C4-2B (cell line): ENCODE results near the gene MYL10.

Source experiments
- H3K27ac ChIP-seq: fragments of 450-650 bp; 2 replicates; pipeline ENCODE4 v1.5.1; 2017
- ZFX ChIP-seq: fragments of 450-650 bp; IDR thresholded peaks from 2 replicates; pipeline ENCODE4 v1.6.1; 2017
- TF ChIP-seq, protein P1 (sequence below): fragments of 450-650 bp; conservative IDR thresholded peaks from 2 replicates; pipeline ENCODE4 v1.5.1; 2017; ENCODE audit warnings: mild to moderate bottlenecking

The MYL10 gene

DNA sequence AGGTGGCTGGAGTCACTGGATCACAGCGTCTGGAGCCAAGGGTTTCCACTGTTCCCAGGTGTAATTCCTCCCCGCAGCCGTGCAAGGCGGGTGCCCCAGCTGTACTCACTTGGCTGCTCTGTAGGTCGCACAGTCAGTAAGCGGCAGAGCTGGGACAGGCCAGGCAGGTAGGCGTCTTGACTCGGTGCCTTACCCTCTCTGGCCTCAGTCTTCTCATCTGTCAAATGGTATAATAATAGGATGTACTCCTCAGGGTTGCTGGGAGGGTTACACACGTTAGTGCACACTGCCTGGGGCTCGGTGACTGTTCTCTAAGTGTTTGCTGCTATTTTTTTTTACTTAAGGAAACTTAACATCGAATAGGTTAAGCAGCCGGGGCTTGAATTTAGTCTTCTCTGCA, 27.0 kb downstream of the MYL10 start:
- H3K27ac ChIP-seq, result no peak overlapping the region
- TF ChIP-seq, protein P1, sequence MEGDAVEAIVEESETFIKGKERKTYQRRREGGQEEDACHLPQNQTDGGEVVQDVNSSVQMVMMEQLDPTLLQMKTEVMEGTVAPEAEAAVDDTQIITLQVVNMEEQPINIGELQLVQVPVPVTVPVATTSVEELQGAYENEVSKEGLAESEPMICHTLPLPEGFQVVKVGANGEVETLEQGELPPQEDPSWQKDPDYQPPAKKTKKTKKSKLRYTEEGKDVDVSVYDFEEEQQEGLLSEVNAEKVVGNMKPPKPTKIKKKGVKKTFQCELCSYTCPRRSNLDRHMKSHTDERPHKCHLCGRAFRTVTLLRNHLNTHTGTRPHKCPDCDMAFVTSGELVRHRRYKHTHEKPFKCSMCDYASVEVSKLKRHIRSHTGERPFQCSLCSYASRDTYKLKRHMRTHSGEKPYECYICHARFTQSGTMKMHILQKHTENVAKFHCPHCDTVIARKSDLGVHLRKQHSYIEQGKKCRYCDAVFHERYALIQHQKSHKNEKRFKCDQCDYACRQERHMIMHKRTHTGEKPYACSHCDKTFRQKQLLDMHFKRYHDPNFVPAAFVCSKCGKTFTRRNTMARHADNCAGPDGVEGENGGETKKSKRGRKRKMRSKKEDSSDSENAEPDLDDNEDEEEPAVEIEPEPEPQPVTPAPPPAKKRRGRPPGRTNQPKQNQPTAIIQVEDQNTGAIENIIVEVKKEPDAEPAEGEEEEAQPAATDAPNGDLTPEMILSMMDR, result no peak
- no peak for TF ChIP-seq ZFX

DNA sequence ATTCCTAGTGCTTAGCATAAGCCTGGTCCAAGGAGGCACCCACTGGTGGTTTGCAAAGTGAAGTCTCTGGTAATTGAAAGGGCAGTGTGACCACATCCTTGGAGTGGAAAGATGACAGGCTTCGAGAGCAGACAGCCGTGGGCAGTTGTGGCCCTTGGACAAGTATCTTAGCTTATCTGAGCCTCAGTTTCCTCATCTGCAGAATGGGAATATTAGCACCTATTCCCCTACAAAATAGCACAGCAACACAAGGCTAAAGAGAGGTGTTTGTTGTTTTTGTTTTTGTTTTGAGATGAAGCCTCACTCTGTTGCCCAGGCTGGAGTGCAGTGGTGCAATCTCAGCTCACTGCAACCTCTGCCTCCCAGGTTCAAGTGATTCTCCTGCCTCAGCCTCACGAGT, 29.3 kb downstream of the MYL10 start:
- no peak overlapping the region for H3K27ac ChIP-seq
- TF ChIP-seq ZFX, result no peak
- TF ChIP-seq, protein P1, result no peak

DNA sequence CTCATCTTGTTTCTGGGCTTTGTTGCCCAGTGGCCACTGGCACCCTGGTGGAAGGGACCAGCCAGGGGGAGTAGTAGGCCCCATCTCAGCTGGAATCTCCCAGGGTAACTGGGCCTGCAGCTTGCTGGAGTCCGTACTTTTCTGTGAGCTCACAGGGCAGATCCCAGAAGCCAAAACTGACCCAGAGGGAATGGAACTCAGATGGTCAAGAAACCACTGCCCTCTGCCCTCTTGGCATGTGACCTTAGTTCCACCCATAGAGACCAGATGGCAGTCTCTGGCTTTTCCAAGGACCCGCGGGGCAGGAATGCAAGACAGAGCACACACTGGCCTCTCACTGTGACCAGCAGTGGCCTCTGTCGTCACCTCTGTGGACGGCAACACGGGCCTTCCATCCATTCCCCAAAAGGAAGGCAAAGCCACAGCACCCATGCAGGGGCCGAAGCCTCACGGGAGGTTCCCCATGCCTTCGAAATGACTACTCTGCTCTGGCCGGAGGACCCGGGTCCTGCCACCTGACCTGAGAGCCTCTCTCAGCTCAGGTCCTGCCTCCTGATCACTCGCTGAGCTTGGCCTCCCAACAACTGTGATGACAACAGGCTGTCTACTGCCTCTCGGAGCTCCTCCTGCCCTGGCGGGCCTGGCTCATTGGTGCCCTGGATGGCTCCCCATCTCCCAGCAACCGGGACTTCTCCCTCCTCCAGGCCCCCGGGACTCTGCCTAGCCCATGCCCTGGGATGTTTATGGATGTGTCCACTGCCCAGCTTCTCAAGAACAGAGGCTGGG, 29.9 kb downstream of the MYL10 start:
- H3K27ac ChIP-seq, result no peak overlapping the region
- TF ChIP-seq, protein P1, result no peak
- no peak for TF ChIP-seq ZFX

DNA sequence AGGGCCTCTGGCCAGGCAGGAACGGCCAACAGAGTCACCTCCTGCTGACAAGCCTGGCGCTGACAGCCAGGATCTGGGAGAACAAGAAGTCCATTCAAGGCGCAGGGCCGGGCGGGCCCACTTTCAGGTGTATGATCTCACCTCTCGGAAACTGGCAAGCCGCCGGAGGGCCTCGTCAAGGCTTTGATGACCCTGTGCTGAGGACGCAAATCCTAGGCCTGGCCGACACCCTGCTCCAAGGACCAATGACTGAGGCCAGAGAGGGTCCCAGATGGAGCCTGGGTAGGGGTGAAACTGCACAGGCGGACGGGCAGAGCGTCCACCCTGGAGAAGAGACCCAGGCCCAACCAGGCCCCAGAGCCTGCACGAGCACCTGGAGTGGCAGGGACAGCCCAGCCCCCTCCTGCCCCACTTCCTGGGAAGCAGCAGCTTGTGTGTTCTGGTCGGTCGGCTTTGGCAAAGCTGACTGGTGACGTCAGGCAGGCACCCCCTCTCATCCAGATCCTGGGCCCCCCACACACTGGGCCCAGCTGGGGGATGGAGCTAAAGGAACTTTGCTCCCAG, 30.6 kb downstream of the MYL10 start:
- no peak overlapping the region for H3K27ac ChIP-seq
- no peak for TF ChIP-seq ZFX
- TF ChIP-seq, protein P1, result no peak

DNA sequence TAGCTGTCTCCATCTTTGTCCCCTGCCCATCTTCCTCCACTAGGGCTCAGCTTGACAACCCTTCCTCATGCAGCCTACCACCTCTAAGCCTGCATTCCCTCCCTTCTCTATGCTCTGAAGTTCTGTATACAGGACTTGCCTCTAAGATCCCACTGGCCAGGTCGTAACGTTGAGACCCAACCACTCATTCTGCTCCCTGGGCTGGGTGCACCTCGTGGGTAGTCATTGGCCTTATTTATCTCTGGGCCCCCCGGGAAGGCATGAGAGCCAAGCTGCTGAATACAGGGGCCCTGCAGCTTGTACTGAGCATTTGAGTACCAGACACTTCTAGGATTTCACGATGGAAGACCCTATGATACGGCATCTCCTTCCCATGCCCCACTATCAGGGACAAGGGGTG, 31.2 kb downstream of the MYL10 start:
- H3K27ac ChIP-seq, result no peak overlapping the region
- TF ChIP-seq, protein P1, result no peak
- TF ChIP-seq ZFX, result no peak

DNA sequence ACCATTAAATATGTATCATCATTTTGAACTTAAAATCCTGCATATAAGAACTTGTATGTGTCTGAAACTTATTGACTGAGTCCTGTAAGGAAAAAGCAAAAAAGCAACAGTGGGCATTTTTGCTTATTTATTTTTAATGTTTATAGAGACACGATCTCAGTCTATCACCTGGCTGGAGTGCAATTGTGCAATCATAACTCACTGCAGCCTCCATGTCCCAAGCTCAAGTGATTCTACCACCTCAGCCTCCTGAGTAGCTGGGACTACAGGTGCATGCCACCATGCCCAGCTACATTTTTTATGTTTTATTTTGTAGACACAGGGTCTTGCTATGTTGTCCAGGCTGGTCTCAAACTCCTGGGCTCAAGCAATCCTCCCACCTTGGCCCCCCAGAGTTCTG, 32.2 kb downstream of the MYL10 start:
- TF ChIP-seq ZFX, result no peak
- TF ChIP-seq, protein P1, result no peak

DNA sequence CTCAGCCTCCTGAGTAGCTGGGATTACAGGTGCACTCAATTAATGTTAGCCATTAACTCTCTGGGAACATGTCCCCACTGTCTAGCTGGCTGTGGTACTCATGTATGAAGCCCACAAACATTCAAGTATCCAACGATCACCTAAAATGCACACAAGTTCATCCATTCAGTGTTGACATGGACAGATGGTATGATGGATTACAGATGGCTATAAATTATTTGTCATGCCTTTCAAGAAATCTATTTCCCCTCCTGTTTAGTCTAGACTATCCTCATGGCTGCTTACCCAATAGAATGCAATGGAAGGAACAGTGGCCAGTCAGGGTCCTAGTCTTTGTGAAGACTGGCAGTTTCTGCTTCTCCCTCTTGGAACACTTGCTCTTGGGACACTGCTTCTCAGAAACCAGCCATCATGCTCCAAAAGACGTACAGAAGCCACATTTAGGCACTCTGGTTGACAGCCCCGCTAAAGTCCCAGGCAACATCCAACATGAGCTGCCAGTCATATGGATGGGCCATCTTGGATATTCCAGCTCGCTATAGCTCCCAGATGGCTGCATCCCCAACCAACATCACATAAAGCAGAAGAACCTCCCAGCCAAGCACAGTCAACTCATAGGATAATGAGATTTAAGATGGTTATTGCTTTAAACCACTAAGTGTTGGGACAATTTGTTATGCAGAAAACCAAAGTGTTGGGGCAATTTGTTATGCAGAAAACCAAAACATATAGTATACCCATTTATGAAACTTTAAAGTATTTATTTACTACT, 33.1 kb downstream of the MYL10 start:
- no peak for TF ChIP-seq ZFX
- TF ChIP-seq, protein P1, result no peak

More for the DNA sequence above, 32.2 kb downstream of the MYL10 start:
- no peak overlapping the region for H3K27ac ChIP-seq

More for the DNA sequence above, 33.1 kb downstream of the MYL10 start:
- H3K27ac ChIP-seq, result no peak overlapping the region
